SIG-M5 (cell line): ENCODE data around the gene ELN.

Experiments
- DNase-seq: peaks from one replicate; lab custom pipeline; 2025; lab: John Stamatoyannopoulos, UW

Gene ELN

GRCh38 chr7:74095135-74095534 is 67.2 kb downstream of the ELN start:
- DNase-seq: no peak

DNA sequence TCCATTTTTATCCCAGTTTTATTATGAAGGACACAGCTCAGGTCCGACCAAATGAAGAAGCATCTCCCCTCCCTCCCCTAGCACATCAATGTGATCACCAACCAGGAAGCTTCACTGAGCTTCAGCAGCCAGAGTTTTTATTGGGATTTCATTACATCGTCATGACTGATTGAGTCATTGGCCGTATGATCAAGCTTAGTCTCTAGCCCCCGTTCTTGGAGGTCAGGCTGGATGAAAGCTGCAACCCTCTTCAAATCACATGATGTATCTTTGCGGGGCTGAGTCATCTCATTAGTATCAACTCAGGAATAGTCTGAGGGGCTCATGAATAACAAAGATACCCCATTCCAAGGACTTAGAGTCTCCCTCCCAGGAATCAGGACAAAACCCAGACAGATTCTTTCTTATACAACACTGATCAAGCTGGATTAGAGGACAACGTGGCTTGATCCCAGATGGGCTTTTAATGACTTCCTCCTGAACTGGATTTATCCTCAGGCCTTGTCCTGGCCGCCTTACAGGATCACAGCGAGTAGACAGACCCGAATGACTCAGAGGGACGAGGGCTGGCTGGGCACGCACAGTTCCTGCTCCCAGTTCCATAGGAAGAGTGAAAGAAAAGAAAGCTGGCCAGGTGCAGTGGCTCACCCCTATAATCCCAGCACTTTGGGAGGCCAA is 70.1 kb downstream of the ELN start:
- no peak for DNase-seq

GRCh38 chr7:74099031-74099430 is 71.1 kb downstream of the ELN start:
- DNase-seq: no peak

GRCh38 chr7:74101061-74101681 is 73.2 kb downstream of the ELN start:
- no peak for DNase-seq

DNA sequence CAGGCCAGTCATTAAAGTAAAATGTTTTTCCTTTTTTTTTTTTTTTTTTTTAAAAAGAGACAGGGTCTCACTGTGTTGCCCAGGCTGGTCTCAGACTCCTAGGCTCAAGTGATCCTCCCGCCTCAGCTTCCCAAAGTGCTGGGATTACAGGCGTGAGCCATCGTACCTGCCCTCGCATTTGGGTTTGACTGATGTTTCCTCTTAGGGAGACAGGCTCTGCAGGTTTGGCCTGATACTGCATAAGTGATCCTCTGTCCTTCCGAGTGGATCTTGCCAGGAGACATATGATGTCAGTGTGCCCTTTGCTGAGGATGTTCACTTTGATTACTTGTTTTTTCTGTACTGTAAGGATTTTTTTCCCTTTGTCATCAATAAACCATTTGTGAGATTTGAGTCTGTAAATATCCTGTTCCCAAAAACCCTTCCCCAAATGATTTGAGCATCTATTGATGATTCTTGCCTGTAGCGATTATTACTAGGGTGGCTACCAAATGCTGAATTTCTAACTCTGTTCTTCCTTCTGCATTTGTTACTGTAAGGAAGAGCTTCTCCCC is 75.3 kb downstream of the ELN start:
- no peak for DNase-seq

GRCh38 chr7:74104702-74105101 is 76.7 kb downstream of the ELN start:
- DNase-seq: no peak

DNA sequence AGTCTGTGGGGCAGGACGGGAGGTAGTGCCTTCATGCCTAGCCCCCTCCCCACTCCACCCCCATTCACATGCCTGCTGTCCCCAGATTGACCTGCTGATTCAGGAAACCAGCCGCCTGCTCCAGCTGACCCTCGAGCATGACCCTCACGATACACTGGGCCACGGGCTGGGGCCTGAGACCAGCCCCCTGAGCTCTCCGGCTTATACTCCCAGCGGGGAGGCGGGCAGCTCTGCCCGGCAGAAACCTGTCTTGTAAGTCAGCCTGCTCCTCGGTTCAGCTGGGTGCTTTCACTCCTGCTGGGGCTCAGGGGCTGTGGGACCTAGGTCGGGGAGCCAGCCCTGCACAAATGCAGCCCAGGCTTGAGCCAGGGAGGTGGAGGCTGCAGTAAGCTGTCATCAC is 78.0 kb downstream of the ELN start:
- no peak for DNase-seq

GRCh38 chr7:74106846-74107245 is 78.9 kb downstream of the ELN start:
- no peak for DNase-seq

- DNase-seq: no peak
Measured at GRCh38 chr7:74115326-74115725, 87.4 kb downstream of the ELN start.

GRCh38 chr7:74116356-74116755 is 88.4 kb downstream of the ELN start:
- DNase-seq: no peak
